Activated CD8-positive, alpha-beta T cell treated with anti-CD3 and anti-CD28 coated beads for 36 hours (primary cell): ENCODE measurements around the gene GIT2. TPM values are rescaled to one million over a fixed set of nuclear protein-coding genes. Genes with fewer than 3 reads are reported as not detected.
A peak's percentile ranks its signal among the peaks of the same experiment; 100 is the strongest.

Source experiments
- ATAC-seq: fragments of 200-7000 bp; cut with Tn5 transposase; one replicate; pipeline ENCODE4 v1.10.0; 2021; ENCODE audit warnings: mild to moderate bottlenecking, moderate library complexity
- CTCF ChIA-PET: fragments of 350-600 bp; sonication (Branson Sonifier 250); formaldehyde crosslinking; loops from one replicate; lab custom pipeline; 2021; ENCODE audit warnings: antibody characterized with exemption; lab: Charles Lee
- POLR2A ChIA-PET: fragments of 350-600 bp; sonication (Branson Sonifier 250); formaldehyde crosslinking; loops from one replicate; lab custom pipeline; 2021; ENCODE audit warnings: antibody characterized with exemption; lab: Charles Lee
- DNase-seq: peaks from one replicate; pipeline ENCODE4 v3.0.0-alpha.2; 2020
- H3K27ac Mint-ChIP-seq: one replicate; pipeline ENCODE4 v1.8.0; 2021; ENCODE audit warnings: mild to moderate bottlenecking, mixed read lengths
- H3K27me3 Mint-ChIP-seq: one replicate; pipeline ENCODE4 v1.8.0; 2021; ENCODE audit warnings: mixed read lengths
- H3K36me3 Mint-ChIP-seq: one replicate; pipeline ENCODE4 v1.8.0; 2021; ENCODE audit warnings: low read depth, mixed read lengths
- H3K4me1 Mint-ChIP-seq: one replicate; pipeline ENCODE4 v1.8.0; 2021; ENCODE audit warnings: low read depth, mixed read lengths
- H3K4me3 Mint-ChIP-seq: one replicate; pipeline ENCODE4 v1.8.0; 2021; ENCODE audit warnings: mild to moderate bottlenecking, moderate library complexity, mixed read lengths
- H3K9me3 Mint-ChIP-seq: one replicate; pipeline ENCODE4 v1.8.0; 2021; ENCODE audit warnings: mixed read lengths
- CTCF ChIP-seq: fragments of 200-600 bp; IDR thresholded peaks from one replicate; pipeline ENCODE4 v1.8.0; 2022; ENCODE audit warnings: antibody characterized with exemption, mild to moderate bottlenecking
- intact Hi-C: fragments of 100-400 bp; cut with micrococcal nuclease; formaldehyde crosslinking; loops from one replicate; pipeline ENCODE4 v1.10.0; 2022
- total RNA-seq, 2 experiments: library from RNA; stranded (reverse); gene quantifications; one replicate each; pipeline ENCODE4 v1.2.3, GENCODE V29; 2021

GIT2 gene
- total RNA-seq, 2 experiments from 2014 or later: 49.2 to 49.6 TPM

DNA sequence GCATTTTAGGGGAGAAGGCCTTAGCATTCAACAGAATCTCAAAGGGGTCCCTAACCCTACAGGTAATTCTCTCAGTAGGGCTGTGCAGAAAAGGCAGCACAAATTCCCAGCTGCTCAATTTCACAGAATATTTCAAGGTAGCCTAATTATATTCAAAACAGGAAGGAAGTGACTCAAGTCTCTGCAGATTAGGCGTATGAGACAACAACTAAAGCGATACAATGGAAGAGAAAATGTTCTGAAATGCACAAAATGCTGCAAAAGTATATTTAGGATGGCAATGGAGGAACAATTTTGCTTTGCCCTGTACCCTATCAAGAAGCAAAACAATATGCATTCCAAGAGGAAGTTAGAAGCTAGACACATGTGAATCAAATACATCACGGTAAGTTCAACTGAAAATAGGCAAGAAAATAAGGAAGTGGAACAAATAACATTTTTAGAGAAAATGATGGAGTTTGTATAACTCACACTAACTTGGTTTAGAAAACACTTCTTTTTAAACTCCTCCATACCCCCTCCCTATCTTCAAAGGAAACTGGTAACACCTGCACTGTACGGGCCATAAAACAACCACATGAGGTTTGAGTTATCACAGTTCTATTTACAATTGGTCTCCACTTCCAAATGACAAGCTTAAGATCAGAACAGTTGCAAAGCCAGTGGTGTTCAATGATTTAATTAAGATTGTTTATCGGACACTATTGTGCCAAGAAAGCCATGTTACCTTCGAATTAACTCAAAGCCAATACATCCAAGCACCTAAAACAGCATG, 1.6 kb downstream of the GIT2 start:
- no peaks in the 10 kb centered on the region for H3K27me3 Mint-ChIP-seq
- peaks cover 55% of the 10 kb centered on the region for H3K4me1 Mint-ChIP-seq
- ATAC-seq (no peak), DNase-seq (no peak)
- ChIA-PET POLR2A (interaction anchor here (0.8 to 4.5 kb wide), 5 partner anchors 9 to 20 kb away, joined by 3 to 16 read pairs (median 4); no protein-coding TSS in a partner anchor), CTCF (interaction anchor here (0.9 to 2.8 kb wide), 3 partner anchors 9 to 436 kb away, joined by 3 to 11 read pairs (median 3); no protein-coding TSS in a partner anchor)
- peak overlapping the region; percentile 89 for H3K4me3 Mint-ChIP-seq
- TF ChIP-seq CTCF: no peak
- H3K9me3 Mint-ChIP-seq: no peaks in the 10 kb centered on the region
- H3K27ac Mint-ChIP-seq: peak overlapping the region; percentile 93
- H3K36me3 Mint-ChIP-seq: peaks cover 18% of the 10 kb centered on the region
- intact Hi-C loops: no loop called here

DNA sequence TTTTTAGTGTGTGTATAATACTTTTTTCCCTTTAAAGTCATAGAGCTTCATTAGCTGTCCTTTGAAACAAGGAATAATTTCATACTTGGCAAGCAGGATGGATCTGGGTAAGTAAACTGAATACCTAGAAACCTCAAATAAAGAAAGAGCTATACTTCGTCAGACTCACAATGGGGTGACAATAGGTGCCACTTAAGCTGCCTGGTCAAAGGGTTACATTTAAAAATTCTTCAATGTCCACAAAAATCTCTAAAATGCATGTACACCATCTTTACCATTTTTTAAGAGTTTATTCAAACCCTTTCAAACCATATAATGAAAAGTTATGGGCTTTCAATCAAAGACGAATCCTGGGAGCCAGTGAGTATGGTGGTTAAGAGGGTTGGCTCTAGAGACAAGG, 3.1 kb downstream of the GIT2 start:
- peak overlapping the region; percentile 5 for H3K4me3 Mint-ChIP-seq
- ChIA-PET POLR2A (interaction anchor here (0.8 to 4.5 kb wide), 4 partner anchors 9 to 20 kb away, joined by 3 to 16 read pairs (median 4); no protein-coding TSS in a partner anchor), CTCF (interaction anchor here (2.8 kb wide), 1 partner anchor 11 kb away, joined by 11 read pairs; no protein-coding TSS in a partner anchor)
- peaks cover 26% of the 10 kb centered on the region for H3K36me3 Mint-ChIP-seq
- H3K27ac Mint-ChIP-seq: peak overlapping the region; percentile 47
- peaks cover 53% of the 10 kb centered on the region for H3K4me1 Mint-ChIP-seq
- ATAC-seq (no peak), DNase-seq (no peak)
- H3K9me3 Mint-ChIP-seq: no peaks in the 10 kb centered on the region
- intact Hi-C loops: no loop called here
- TF ChIP-seq CTCF: no peak
- no peaks in the 10 kb centered on the region for H3K27me3 Mint-ChIP-seq

GRCh38 chr12:109991586-109991985, 4.6 kb downstream of the GIT2 start:
- ChIA-PET CTCF (no interaction called here), POLR2A (no interaction called here)
- DNase-seq (no peak), ATAC-seq (no peak)
- Mint-ChIP-seq H3K4me1 (peaks cover 55% of the 10 kb centered on the region), H3K36me3 (peaks cover 34% of the 10 kb centered on the region), H3K9me3 (no peaks in the 10 kb centered on the region), H3K27me3 (no peaks in the 10 kb centered on the region), H3K27ac (no peak overlapping the region), H3K4me3 (no peak overlapping the region)
- intact Hi-C loops: no loop called here
- no peak for TF ChIP-seq CTCF

GRCh38 chr12:109989380-109989779, 6.8 kb downstream of the GIT2 start:
- ChIA-PET POLR2A (interaction anchor here (0.6 kb wide), 1 partner anchor 10 kb away, joined by 3 read pairs; no protein-coding TSS in a partner anchor), CTCF (interaction anchor here (1.6 kb wide), 1 partner anchor 144 kb away, joined by 3 read pairs; no protein-coding TSS in a partner anchor)
- ATAC-seq (no peak), DNase-seq (no peak)
- peaks cover 45% of the 10 kb centered on the region for H3K36me3 Mint-ChIP-seq
- intact Hi-C loops: no loop called here
- H3K27me3 Mint-ChIP-seq: no peaks in the 10 kb centered on the region
- H3K27ac Mint-ChIP-seq: no peak overlapping the region
- H3K4me1 Mint-ChIP-seq: peaks cover 57% of the 10 kb centered on the region
- H3K9me3 Mint-ChIP-seq: no peaks in the 10 kb centered on the region
- TF ChIP-seq CTCF: no peak
- no peak overlapping the region for H3K4me3 Mint-ChIP-seq

- no peak for DNase-seq
- ChIA-PET CTCF (interaction anchor here (1.1 kb wide), 1 partner anchor 16 kb away, joined by 3 read pairs; no protein-coding TSS in a partner anchor), POLR2A (interaction anchor here (0.6 to 1.4 kb wide), 3 partner anchors 9 kb away, joined by 3 to 4 read pairs (median 3); no protein-coding TSS in a partner anchor)
- intact Hi-C loops: no loop called here
- Mint-ChIP-seq H3K4me1 (peaks cover 53% of the 10 kb centered on the region), H3K9me3 (no peaks in the 10 kb centered on the region), H3K4me3 (no peak overlapping the region), H3K36me3 (peaks cover 47% of the 10 kb centered on the region), H3K27me3 (no peaks in the 10 kb centered on the region), H3K27ac (peak overlapping the region; percentile 20)
- no peak for ATAC-seq
- no peak for TF ChIP-seq CTCF
Observed at GRCh38 chr12:109988903-109989302, 7.3 kb downstream of the GIT2 start.
